Measurements from ENCODE around the gene METTL2A. TPM values are rescaled to one million over a fixed set of nuclear protein-coding genes. Genes with fewer than 3 reads are reported as not detected.
"Not testable (repeated sequence)": the region's sequence is repeated elsewhere in the genome, so short reads cannot be mapped to it uniquely, and the experiment has no call there.

METTL2A gene
- total and polyA plus RNA-seq, 4 experiments from 2014 or later = 8.9 to 19.1 (median 16.5) TPM

DNA sequence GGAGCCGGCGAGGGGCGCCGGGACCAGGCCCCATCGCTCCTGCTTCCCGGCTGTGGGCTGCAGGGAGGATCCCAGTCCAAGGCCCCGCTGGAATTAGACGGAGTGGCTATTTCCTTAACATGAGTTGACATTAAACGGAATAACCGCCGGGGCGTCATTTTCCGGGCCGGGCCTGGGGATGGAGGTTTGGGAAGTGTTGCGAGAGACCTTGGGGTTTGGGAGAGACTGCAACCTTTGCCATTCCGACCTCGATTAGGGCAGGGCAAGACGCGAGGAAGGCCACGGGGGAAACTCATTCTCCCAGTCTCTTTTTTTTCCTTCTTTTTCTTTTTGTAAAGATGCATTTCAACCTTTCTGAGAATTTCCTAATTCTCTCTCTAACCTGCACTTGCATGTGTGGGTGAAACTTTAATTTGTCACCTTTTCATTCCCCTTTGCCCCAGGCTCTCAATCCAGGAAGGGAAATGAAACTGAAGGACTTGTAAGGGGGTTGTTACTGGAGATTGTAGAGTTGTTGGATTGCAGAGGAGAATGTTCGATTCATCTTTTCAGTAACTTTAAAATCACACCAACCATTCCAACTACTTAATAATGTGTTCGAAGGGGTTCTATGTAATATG, 56.1 kb downstream of the METTL2A start:
- H3K27me3 ChIP-seq (ENCODE audit: insufficient read depth, low read length); POLR2A ChIA-PET (ENCODE audit: partially characterized antibody); H3K36me3 ChIP-seq (ENCODE audit: insufficient read depth, low read length); H3K27me3 Mint-ChIP-seq; H3K9me3 Mint-ChIP-seq; H3K9me3 ChIP-seq (ENCODE audit: control insufficient read depth in 1 of 2, low read length in 2 of 2); CTCF ChIA-PET (ENCODE audit: partially characterized antibody): not testable (repeated sequence)
- Histone ChIP-seq H3K27ac (ENCODE audit: low read depth, low read length) (peak overlapping the region; percentile 71), H3K4me1 (ENCODE audit: insufficient read depth, low read length) (peaks cover 12% of the 10 kb centered on the region), H3K4me3 (ENCODE audit: low read length in 2 of 2) (peak overlapping the region; percentile 3 to 38)
- H3K4me3 Mint-ChIP-seq = peak overlapping the region; percentile 89 to 96 (median 92)
- H3K27ac Mint-ChIP-seq = peak overlapping the region; percentile 80 to 98 (median 97)
- intact Hi-C loops (cut with micrococcal nuclease) = loop anchor here (2.0 to 5.0 kb wide), 2 partner anchors 57 to 552 kb away; partner anchors contain the start of genes INTS2 and METTL2A
- peaks cover 4 to 33% of the 10 kb centered on the region in 2 donors for H3K36me3 Mint-ChIP-seq
- peak in 2 of 5 donors; percentile 6 to 43 for DNase-seq
- H3K4me1 Mint-ChIP-seq = peaks cover 22 to 51% (median 39%) of the 10 kb centered on the region in 4 donors

DNA sequence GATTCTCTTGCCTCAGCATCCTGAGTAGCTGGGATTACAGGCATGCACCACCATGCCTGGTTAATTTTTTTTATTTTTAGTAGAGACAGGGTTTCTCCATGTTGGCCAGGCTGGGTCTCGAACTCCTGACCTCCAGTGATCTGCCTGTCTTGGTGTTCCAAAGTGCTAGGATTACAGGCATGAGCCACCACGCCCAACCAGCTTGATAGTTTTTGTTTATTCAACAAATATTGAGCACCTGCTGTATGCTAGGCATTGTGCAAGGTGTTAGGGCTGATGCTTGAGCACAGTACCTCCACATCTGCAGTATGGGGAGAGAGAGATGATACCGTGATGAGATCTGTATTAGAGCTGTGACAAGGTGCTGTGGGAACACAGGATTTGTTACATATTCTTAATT, 58.9 kb downstream of the METTL2A start:
- POLR2A ChIA-PET (ENCODE audit: partially characterized antibody); H3K9me3 ChIP-seq (ENCODE audit: control insufficient read depth in 1 of 2, low read length in 2 of 2): not testable (repeated sequence)

DNA sequence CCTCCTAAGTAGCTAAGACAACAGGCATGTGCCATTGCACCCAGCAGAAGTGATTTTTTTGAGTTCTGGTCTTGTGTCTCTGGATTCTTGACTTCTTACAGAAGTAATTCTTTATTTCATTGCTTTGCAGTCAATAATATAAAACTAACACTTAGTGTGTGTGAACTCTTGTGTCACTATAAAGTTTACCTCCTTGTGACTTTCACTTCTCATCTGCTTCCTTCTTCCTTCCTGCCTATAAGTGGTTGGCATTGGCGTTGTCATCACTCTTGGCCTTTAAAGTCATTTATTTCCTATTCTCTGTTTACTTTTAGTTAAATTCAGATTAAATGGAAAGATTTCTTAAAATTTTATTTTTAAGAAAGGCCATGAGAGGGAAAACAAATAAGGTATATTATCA, 67.3 kb downstream of the METTL2A start:
- H3K4me1 ChIP-seq (ENCODE audit: insufficient read depth, low read length); H3K4me3 Mint-ChIP-seq; H3K27me3 Mint-ChIP-seq; H3K9me3 Mint-ChIP-seq; H3K27me3 ChIP-seq (ENCODE audit: insufficient read depth, low read length); H3K4me3 ChIP-seq (ENCODE audit: low read length in 2 of 2); DNase-seq; H3K9me3 ChIP-seq (ENCODE audit: control insufficient read depth in 1 of 2, low read length in 2 of 2); H3K27ac ChIP-seq (ENCODE audit: low read depth, low read length); CTCF ChIA-PET (ENCODE audit: partially characterized antibody); H3K36me3 ChIP-seq (ENCODE audit: insufficient read depth, low read length); intact Hi-C loops (cut with micrococcal nuclease); POLR2A ChIA-PET (ENCODE audit: partially characterized antibody); H3K27ac Mint-ChIP-seq: not testable (repeated sequence)
- H3K4me1 Mint-ChIP-seq = peaks cover 13 to 57% (median 36%) of the 10 kb centered on the region in 4 donors
- peaks cover 4 to 16% of the 10 kb centered on the region in 2 donors for H3K36me3 Mint-ChIP-seq

More for the DNA sequence above, 58.9 kb downstream of the METTL2A start:
- H3K4me3 Mint-ChIP-seq = peak overlapping the region in 2 of 8 donors; percentile 43 to 51
- CTCF ChIA-PET (ENCODE audit: partially characterized antibody); intact Hi-C loops (cut with micrococcal nuclease); H3K4me3 ChIP-seq (ENCODE audit: low read length in 2 of 2); H3K36me3 ChIP-seq (ENCODE audit: insufficient read depth, low read length); DNase-seq; H3K9me3 Mint-ChIP-seq; H3K4me1 ChIP-seq (ENCODE audit: insufficient read depth, low read length); H3K27me3 ChIP-seq (ENCODE audit: insufficient read depth, low read length); H3K27ac ChIP-seq (ENCODE audit: low read depth, low read length); H3K27me3 Mint-ChIP-seq: not testable (repeated sequence)
- H3K27ac Mint-ChIP-seq = peak overlapping the region in 3 of 7 donors; percentile 32 to 68 (median 62)
- peaks cover 4 to 40% of the 10 kb centered on the region in 2 donors for H3K36me3 Mint-ChIP-seq
- peaks cover 15 to 64% (median 44%) of the 10 kb centered on the region in 4 donors for H3K4me1 Mint-ChIP-seq

DNA sequence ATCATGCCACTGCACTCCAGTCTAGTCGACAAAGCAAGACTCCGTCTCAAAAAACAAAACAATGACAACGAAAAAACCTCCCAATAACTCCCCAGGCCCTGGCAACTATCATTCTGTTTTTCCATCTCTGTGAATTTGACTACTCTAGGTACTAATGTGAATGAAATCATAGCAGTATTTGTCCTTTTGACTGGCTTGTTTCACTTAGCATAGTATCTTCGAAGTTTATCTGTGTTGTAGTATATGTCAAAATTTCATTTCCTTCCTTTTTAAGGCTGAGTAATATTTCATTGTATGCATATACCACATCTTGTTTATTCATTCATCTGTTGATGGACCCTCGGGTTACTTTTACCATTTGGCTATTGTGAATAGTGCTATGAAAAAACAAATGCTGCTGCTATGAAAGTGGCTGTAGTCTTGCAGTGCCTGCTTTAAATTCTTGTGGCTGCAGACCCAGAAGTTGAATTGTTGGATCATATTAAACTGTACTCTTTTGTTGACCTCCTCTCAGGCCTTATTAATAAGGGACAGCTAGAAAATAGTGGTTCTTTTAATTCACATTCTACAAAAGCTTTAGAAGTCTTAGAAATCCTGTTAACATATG, 69.5 kb downstream of the METTL2A start:
- H3K36me3 ChIP-seq (ENCODE audit: insufficient read depth, low read length); DNase-seq; H3K27me3 Mint-ChIP-seq; H3K9me3 ChIP-seq (ENCODE audit: control insufficient read depth in 1 of 2, low read length in 2 of 2); POLR2A ChIA-PET (ENCODE audit: partially characterized antibody); CTCF ChIA-PET (ENCODE audit: partially characterized antibody); H3K36me3 Mint-ChIP-seq; H3K27me3 ChIP-seq (ENCODE audit: insufficient read depth, low read length); H3K27ac Mint-ChIP-seq; H3K4me3 ChIP-seq (ENCODE audit: low read length in 2 of 2); H3K4me1 ChIP-seq (ENCODE audit: insufficient read depth, low read length); H3K27ac ChIP-seq (ENCODE audit: low read depth, low read length); H3K9me3 Mint-ChIP-seq; intact Hi-C loops (cut with micrococcal nuclease): not testable (repeated sequence)
- Mint-ChIP-seq H3K4me3 (peak overlapping the region in 1 of 8 donors; percentile 0), H3K4me1 (peaks cover 16 to 61% (median 40%) of the 10 kb centered on the region in 4 donors)

DNA sequence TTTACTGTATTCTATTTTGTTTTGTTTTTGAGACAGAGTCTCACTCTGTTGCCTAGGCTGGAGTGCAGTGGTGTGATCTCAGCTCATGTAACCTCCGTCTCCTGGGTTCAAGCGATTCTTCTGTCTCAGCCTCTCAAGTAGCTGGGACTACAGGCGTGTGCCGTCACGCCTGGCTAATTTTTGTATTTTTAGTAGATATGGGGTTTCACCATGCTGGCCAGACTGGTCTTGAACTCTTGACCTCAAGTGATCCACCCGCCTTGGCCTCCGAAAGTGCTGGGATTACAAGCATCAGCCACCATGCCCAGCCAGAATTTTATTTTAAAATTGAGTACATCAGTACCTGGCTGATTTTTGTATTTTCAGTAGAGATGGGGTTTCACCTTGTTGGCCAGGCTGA, 70.4 kb downstream of the METTL2A start:
- H3K36me3 Mint-ChIP-seq; CTCF ChIA-PET (ENCODE audit: partially characterized antibody); POLR2A ChIA-PET (ENCODE audit: partially characterized antibody); H3K27me3 Mint-ChIP-seq; H3K4me3 Mint-ChIP-seq; H3K9me3 Mint-ChIP-seq; DNase-seq; intact Hi-C loops (cut with micrococcal nuclease); H3K27me3 ChIP-seq (ENCODE audit: insufficient read depth, low read length); H3K9me3 ChIP-seq (ENCODE audit: control insufficient read depth in 1 of 2, low read length in 2 of 2); H3K36me3 ChIP-seq (ENCODE audit: insufficient read depth, low read length); H3K27ac ChIP-seq (ENCODE audit: low read depth, low read length); H3K4me1 ChIP-seq (ENCODE audit: insufficient read depth, low read length); H3K4me3 ChIP-seq (ENCODE audit: low read length in 2 of 2): not testable (repeated sequence)
- Mint-ChIP-seq H3K4me1 (peaks cover 13 to 59% (median 36%) of the 10 kb centered on the region in 4 donors), H3K27ac (peak overlapping the region in 1 of 7 donors; percentile 31)

DNA sequence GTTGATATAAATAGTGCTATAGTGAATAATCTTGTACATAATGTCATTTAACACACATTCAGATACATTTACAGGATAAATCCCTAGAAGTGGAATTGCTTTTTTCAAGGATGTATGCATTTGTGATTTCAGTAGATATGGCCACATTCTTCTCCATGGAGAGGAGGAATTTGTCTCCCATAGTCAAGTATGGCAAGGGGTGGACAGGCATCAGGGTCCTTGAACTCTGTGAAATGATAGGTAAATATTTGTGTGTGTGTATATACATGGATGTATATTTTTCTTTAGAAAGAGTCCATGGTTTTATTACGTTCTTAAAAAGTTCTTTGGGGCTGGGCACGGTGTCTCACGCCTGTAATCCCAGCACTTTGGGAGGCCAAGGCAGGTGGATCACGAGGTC, 72.6 kb downstream of the METTL2A start:
- H3K4me3 Mint-ChIP-seq; H3K36me3 ChIP-seq (ENCODE audit: insufficient read depth, low read length); H3K36me3 Mint-ChIP-seq; H3K4me3 ChIP-seq (ENCODE audit: low read length in 2 of 2); H3K4me1 ChIP-seq (ENCODE audit: insufficient read depth, low read length); H3K27ac ChIP-seq (ENCODE audit: low read depth, low read length); POLR2A ChIA-PET (ENCODE audit: partially characterized antibody); DNase-seq; H3K9me3 Mint-ChIP-seq; H3K27me3 Mint-ChIP-seq; H3K27me3 ChIP-seq (ENCODE audit: insufficient read depth, low read length); intact Hi-C loops (cut with micrococcal nuclease); H3K9me3 ChIP-seq (ENCODE audit: control insufficient read depth in 1 of 2, low read length in 2 of 2); CTCF ChIA-PET (ENCODE audit: partially characterized antibody): not testable (repeated sequence)
- H3K4me1 Mint-ChIP-seq = peaks cover 12 to 53% (median 29%) of the 10 kb centered on the region in 4 donors
- H3K27ac Mint-ChIP-seq = peak overlapping the region in 1 of 7 donors; percentile 47

DNA sequence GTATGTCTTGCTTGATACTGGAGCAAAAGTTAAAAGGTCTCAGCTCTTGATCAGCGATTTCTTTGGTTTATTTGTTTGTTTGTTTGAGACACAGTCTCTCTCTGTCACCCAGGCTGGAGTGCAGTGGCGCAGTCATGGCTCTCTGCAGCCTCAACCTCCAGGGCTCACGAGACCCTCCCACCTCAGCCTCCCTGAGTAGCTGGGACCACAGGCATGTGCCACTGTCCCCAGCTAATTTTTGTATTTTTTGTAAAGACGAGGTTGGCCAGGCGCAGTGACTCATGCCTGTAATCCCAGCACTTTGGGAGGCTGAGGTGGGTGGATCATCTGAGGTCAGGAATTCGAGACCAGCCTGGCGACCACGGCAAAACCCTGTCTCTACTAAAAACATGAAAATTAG, 75.1 kb downstream of the METTL2A start:
- intact Hi-C loops (cut with micrococcal nuclease); H3K27me3 Mint-ChIP-seq; H3K4me3 ChIP-seq (ENCODE audit: low read length in 2 of 2); POLR2A ChIA-PET (ENCODE audit: partially characterized antibody); H3K9me3 ChIP-seq (ENCODE audit: control insufficient read depth in 1 of 2, low read length in 2 of 2); DNase-seq; H3K27ac ChIP-seq (ENCODE audit: low read depth, low read length); H3K27me3 ChIP-seq (ENCODE audit: insufficient read depth, low read length); CTCF ChIA-PET (ENCODE audit: partially characterized antibody); H3K9me3 Mint-ChIP-seq; H3K36me3 Mint-ChIP-seq; H3K4me1 ChIP-seq (ENCODE audit: insufficient read depth, low read length); H3K4me3 Mint-ChIP-seq; H3K36me3 ChIP-seq (ENCODE audit: insufficient read depth, low read length): not testable (repeated sequence)
- Mint-ChIP-seq H3K27ac (peak overlapping the region in 1 of 7 donors; percentile 29), H3K4me1 (peaks cover 6 to 39% (median 16%) of the 10 kb centered on the region in 4 donors)

Measured in CD4-positive, alpha-beta memory T cell (primary cell).